GM19351 (cell line): ENCODE data around the gene COG7.
"Not testable (repeated sequence)": the region's sequence is repeated elsewhere in the genome, so short reads cannot be mapped to it uniquely, and the experiment has no call there.

Experiments
- ATAC-seq: cut with Tn5 transposase; IDR thresholded peaks from one replicate; pipeline ENCODE4 v1.9.1; 2021; ENCODE audit warnings: mild to moderate bottlenecking, moderate library complexity; ENCODE audit not compliant: unreplicated experiment

COG7 gene

DNA sequence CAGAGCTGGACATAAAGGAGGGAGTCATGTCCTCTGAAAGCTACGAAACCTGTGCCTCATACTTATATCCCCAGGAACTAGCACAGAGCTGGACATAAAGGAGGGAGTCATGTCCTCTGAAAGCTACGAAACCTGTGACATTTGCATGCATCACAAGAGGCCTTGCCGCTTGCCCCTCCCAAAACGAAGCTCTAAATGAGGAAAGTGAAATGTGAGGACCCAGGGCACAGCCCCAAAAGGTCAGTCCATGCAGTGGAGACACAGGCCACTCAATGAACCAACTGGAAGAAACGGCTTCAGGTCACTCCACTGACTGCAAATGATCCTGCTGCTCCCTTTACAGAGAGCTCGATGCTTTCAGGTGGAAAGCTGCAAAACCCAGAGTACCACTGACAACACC lies 38.3 kb downstream of the COG7 start:
- ATAC-seq: no peak

DNA sequence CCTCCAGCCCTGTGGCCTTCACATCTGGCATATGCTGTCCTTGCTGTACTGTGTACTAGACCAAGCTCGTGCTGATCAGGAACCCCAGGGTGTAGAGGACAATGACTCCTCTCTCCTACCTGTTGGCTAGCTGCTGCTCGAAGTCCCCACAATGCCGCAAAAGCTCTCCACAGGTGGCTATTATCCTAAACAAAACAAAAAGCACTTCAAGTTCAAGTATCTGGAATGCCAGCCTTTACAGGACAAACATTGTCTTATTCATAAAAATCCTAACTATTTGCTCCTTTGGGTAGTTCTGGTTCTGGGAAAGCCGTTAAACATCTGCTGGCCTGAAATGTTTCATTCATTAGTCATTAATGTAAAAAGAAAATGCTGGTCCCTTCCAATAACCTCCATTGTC lies 42.8 kb downstream of the COG7 start:
- ATAC-seq: no peak

DNA sequence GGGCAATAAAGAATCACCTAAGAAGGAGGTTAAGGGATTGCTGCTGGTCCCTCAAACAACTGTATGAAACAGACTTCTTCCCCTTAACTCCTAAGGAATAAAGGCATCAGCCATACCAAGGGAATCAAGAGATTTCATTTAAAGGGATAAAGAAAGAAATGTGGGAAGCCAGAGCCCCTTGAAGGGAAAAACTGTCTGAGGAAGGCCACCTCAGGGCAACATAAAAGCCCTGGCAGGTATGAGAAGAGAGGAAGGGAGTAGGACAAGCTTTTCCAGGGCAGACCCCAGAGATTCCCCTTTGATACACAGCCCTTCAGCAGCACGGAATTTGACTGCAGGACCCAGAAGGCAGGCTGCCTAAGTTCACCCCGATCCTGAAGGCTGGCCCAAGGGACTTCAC lies 43.5 kb downstream of the COG7 start:
- no peak for ATAC-seq

DNA sequence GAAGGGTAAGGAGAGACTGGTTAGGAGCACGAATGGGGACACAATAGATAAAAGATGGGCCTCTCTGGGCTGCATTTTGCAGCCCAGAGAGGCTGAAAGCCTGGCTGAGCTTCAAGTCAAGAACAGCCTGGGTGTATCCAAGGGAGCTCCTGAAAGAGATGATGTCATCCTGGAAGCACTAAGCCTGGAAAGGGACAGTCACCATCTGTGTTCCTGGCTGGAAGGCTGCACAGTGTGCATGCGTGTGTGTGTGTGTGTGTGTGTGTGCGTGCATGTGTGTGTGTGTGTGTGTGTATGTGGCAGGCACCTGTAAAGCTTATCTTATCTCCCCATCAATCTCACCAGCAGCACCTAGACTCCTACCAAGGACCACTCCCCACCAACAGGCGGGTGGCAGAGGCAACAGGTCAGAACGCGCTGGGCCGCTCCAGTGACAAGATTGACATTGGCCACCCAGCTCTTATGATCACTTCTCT lies 44.1 kb downstream of the COG7 start:
- ATAC-seq: no peak

DNA sequence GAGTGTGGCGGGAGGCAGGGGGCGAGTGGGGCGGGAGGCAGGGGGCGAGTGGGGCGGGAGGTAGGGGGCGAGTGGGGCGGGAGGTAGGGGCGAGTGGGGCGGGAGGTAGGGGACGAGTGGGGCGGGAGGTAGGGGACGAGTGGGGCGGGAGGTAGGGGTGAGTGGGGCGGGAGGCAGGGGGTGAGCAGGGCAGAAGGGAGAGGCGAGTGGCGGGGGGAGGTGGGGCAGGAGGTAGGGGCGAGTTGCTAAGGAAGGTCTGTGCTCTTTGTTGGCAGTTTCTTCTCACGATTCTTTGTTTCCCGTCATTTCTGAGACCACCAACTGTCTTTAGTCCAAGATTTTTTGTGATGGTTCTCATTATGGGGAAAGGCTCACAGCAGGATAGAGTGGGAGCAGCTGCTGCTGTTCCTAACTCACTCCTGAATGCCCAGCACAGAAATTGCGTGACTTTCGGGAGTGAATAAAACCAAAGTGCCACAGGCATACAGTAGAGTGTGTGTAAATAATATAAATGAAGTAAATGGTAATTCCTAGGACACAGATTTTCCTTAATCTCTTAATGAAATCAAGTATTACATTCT lies 44.7 kb downstream of the COG7 start:
- ATAC-seq: no peak

DNA sequence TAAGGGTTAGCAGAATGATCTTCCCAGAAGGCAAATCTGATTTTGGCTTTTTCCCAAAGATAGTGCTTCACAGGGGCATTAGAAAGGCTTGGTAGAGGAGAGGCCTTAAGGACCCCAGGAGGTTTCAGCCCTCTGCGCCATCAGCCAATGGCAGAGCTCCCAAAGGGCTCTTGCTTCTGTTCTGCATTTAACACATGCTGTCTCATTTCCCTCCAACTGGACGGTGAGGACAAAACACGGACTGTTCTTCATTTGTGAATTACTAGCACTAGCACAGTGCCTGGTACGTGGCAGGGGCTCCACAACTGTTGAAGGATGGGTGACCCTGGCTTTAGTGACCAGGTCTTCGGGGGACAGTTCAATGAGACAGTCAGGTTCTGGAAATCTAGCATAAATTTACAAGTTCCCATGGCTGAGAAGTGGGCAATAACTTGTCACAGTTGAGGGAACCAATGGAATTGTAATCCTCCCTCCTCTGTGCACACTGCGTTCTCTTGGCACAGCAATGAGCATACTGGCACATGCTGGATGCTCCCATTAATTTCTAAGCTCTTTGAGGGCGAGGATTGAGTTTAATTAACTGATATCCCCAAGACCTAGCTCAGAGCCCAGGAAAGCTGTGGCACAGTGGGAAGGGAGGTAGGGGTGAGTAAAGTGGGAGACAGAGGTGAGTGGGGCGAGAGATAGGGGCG lies 45.4 kb downstream of the COG7 start:
- ATAC-seq: no peak

DNA sequence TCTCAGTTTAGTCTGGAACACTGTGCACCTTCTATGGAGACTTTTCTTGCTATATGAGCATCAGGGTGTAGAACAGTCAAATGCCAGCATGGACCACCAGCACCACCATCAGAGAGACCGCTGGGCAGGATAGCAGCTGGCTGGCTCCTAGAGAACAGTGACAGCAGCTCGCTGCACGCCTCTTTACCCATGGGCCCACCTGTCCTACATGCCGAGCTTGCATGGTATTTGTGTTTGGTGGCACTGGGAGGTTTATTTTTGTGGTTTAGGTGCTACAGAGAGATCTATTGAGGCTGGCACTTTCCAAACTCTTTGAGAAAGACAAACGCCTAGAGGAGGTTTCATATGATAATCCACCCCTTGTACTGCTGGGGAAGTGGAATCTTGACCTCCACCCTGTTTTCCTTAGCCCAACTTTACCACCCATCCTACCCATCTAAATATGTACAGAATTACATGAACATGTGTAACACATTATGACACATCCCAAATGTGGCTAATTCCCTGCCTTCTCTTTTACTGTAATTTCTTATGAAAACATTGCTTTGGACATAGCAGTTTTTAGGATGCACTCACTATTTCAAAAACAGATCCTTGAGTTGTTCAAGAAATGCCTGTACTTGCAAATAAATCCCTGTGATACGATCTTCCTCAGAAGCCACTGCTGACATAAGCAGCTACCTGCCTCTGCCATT lies 46.3 kb downstream of the COG7 start:
- no peak for ATAC-seq

DNA sequence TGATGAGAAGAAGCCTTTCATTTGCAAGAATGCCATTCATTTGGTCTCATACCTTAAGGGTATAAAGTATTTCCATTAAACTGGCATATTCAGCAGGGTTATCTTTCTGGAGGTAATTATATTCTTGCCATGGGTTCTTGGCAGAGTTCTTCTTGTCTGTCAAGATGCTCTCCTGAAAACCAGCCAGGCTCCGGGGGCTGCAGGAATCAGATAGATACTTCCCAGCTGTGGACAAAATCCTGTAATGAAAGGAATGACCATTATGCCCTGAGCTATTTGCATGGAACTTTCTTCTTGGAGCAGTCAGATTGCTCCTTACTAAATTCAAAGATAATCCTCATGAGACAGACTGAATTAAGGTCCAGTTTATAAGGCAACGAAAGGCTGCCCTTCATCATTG lies 47.0 kb downstream of the COG7 start:
- ATAC-seq: no peak

DNA sequence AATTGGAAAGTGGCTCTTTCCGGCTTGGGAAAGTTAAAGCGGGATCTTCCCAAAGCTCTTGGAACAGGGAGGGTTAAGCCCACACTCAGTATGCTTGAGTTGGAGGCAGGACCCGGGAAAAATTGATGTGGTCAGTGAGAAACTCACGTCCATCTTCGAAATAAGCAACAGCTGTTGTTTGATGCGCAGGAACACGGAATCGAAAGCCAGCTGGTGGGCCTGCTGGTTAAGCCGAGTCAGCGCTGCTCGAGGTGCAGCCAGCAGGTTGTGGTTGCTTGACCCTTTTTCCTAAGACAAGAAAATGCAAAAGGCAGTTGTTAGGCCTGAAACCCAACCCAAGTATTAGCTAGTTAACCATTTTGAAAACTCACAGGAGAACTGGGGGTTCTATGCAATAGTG lies 49.4 kb downstream of the COG7 start:
- no peak for ATAC-seq

DNA sequence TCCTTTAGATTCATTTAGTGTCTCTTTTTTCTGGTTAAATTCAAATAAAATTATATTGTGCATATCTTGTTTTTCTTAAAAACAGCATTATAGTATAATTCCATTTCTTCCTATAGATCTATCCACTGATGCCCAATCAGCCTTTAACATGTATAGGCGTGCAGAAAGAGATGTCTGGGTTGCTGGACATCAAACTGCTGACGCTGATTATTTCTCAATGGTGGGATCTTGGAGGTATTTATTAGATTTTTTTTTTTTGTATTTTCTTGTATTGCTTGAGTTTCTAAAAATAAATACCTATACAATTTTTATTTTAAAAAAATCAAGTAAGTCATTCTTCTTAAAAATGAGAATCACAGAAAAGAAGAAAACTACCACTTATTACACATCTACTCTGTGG lies 50.9 kb downstream of the COG7 start:
- no peak for ATAC-seq

DNA sequence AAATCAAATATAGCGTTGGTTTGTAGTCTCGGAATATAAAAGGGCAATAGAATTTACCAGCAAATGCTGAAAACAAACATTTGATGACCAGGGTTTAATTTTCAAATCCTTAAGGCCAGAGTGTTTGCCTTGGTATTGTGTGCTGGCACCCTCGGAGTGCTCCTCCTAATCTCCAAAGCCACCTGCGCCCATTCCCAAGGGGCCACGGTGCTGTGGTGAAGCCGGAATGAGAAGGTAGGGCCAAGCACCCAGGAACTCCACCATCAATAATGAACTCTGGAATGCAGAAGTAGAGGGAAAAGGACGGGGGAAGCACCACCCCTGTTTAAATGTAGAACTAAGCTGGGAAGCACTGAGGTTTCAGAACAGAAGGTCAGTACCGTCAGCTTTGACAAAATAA lies 51.9 kb downstream of the COG7 start:
- no peak for ATAC-seq

DNA sequence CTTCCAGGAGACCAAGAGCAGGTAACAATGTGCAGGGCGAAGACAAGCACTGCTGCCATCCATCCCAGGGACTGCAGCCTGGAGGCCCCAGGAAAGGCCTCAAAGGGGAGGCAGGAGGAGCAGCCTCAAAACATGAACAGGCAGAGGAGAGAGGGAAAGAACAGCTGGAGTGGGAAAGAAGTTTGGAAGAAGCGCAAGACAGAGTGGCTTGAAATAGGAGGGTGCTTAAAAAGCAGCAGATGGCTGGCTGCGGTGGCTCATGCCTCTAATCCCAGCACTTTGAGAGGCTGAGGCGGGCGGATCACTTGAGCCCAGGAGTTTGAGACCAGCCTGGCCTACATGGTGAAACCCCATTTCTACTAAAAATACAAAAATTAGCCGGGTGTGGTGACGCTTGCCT lies 52.5 kb downstream of the COG7 start:
- not testable (repeated sequence) for ATAC-seq

DNA sequence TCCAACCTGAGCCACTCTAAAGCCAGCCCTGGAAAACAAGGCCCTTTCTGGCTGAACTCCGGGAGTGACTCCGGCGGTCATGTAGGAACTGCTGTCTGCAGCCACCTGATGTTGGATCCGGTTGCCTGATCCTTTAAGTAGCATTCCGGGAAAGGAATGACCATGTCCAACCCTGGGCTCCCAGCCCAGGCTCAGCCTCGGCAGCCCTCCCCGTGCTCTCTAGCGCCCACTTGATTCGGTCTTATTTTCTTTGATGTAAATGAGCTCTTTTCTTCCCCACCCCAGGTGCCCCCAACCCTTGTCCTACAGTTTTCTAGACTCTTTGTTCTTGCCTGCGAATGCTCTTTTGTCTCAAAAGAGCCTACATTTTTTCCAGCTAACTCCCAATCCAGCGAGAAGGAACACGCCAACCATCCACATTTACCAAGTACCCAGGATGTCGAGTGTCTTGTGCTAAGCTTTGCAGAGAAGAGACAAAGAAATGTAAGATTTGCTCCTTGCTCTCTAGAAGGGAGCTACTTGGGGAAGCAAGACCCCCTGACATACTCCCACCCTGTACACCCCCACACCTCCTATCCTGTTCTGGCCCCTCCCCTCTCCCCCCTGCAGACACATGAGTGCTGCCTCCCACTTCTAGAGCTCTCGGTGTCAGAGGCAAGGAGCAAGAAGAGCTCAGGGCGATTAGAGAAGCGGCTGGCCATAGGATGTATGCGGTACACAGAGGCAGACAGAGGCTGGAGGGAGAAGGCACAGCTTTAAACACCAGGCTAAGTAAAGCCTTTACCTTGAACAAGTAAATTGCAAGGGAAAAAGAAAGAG lies 53.8 kb downstream of the COG7 start:
- no peak for ATAC-seq

DNA sequence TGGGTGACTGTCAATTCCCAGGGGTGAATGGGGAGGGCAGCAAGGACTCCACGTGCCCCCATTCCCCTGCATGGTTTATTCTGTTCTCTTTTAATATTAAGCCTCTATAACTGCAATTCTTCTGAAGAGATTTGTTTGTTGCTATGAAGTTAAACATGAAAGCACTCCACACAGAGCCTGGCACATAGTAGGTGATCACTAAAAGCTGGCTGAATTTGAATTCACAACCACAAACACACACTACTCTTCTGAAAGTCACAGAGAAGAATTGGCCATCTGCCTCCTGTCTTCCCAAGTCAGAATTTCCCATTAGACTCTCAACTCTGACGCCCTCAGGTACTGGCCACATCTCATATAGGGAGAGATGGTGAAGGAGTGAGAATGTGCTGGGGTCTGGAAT lies 55.5 kb downstream of the COG7 start:
- no peak for ATAC-seq

DNA sequence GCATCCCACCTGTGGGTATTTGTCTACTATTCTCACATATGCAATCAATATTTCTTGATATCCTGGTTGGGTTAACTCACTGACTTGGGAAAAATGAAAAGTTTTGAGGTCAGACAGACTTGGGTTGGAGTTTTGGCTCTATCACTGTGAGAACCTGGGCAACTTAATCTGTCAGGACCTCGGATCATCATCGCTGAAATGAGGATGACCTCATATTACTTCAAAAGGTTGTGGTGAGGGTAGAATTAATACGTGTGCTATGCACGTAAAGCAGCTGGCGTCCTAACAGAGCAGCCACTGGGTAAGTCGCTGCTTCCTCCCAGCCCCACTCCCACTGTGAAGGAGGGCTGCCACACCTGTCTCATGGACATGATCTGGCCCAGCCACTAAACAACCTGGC lies 57.3 kb downstream of the COG7 start:
- ATAC-seq: no peak

DNA sequence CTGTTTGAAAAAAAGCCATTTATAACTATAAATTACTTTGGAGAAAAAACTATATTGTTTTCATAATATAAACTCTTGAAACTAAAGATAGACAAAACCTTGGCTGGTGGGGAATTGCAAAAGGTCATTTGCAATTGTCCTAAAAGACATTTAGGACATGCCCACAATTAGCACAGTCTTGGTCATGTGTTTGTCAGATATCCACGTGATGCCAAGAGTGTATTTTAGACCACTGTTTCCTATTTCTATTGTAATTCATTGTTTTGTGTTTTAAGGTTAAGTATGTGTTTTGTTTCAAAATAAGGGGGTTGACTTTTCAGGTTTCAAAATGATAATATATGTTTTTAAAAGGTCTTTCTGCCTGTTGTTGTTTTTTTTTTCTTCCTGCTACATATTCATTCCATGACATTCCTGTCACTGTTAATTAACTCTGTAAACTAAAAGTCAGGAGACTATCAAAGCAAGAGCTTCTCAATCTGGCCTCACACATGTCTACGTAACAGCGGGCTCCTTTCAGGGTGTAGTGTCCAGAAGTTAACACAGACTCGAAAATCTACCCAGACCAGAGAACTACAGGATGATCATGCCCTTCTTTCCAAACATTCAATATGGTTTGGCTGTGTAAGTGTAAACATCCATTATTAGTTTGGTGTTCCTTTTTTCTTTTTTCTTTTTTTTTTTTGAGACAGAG lies 58.7 kb downstream of the COG7 start:
- ATAC-seq: no peak

DNA sequence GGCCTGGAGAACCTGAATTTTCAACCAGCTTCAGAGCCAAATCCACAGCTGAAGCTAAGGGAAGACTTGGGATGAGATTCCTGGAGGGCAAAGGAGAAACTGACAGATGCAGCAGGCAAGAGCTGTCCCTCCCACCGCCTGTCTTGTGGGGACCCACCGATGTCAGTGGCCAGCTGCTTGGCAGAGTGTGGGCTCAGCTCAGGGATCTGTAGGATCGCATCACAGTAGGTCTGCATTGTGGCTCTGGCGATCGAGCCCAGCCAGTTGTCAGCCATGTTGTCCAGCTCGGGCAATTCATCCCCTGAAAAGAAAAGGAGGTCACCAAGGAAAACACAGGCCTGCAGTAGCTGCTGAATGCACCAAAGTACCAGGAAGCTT lies 60.8 kb downstream of the COG7 start:
- ATAC-seq: no peak

DNA sequence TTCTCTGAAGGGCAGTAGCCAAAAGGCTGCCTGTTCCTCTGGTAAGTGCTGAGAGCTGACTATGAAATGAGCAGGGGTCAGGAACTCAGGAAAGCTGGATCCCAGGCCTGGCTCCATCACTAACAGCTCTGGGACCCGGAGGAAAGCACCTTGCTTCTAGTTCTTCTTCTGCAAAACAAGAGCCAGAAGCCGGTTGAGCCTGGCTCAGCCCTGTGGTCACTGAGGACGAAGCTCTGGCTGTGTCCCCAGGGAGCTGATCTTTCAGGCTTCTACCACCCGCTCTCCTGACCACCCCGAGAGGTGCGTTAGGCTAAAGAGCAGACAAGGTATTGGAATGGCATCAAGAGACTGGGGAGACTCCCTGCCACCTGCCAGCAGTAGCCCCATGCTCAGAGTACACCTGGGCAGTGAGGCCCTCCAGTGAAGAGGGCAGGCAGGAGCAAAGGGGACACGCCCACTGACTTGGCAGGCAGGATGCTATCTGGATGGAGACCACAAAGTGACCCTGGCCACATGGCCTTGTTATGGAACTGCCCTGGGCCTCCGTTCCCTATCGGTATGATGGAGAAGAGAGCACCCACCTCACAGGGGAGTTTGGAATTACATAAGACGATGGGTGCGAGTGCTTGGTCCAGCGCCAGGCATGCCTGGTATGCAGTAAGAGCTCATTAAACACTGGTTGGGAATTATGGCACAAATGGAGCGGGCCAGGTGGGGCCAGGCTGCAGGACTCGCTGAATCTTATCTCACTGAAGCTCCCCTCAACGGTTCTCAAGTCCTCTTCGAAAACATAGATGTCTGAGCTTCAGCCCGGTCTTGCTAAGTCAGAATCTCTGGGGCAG lies 61.4 kb downstream of the COG7 start:
- no peak for ATAC-seq

DNA sequence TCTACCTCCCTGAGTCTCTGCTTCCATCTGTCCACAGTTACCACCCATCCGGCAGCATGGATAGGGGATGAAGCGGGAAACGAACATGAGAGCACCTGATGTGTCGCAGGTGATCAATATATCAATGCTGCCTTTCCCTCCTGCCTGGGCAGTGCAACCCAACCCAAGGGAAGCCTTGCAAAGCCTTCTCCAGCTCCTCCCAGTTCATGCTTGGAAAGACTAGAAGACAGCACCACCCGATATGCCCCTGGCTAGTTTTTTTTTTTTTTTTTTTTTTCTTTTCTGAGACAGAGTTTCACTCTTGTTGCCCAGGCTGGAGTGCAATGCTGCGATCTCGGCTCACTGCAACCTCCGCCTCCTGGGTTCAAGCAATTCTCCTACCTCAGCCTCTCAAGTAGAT lies 63.1 kb downstream of the COG7 start:
- ATAC-seq: not testable (repeated sequence)

DNA sequence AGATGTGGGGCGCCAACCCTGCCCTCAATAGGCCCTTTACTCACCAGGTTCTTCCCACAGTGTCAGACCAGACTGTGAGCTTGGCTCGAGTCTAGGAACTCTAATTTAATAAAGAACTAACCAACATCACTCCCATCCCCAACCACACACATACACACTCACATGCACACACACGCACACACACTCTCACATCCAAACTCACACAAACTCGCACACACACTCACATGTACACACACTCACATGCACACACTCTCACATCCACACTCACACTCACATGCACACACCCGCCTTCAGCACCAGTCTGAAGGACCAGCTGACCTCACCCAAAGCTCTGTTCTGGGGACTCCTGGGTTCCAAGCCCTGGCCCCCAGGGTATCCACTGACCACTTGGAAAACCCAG lies 63.8 kb downstream of the COG7 start:
- ATAC-seq: no peak
